ENCODE data around the gene ALX4. TPM values are rescaled to one million over a fixed set of nuclear protein-coding genes. Genes with fewer than 3 reads are reported as not detected.
A peak's percentile ranks its signal among the peaks of the same experiment; 100 is the strongest.

ALX4 gene
- polyA plus RNA-seq, 1 of the 3 experiments (the other 2 are of a cell fraction), result under 0.01 TPM

GRCh38 chr11:44269369-44270351 is 40.3 kb downstream of the ALX4 start:
- POLR2A ChIA-PET, result no interaction called here
- WGBS (ENCODE audit: low lambda C conversion rate), result 81% methylated on average over 16 of the region's 17 CpGs
- Histone ChIP-seq H3K4me1 (ENCODE audit: control insufficient read depth in 1 of 2, insufficient read depth in 2 of 2, low read depth in 1 of 2, low read length in 1 of 2) (peaks cover 0 to 14% of the 10 kb centered on the region in 2 experiments; a peak in 3 of 4 replicates), H3K4me3 (ENCODE audit: low read depth in 2 of 2, low read length in 1 of 2) (no peak overlapping the region), H3F3A (replicated peaks; ENCODE audit: insufficient read depth) (no peaks in the 10 kb centered on the region), H3K36me3 (replicated peaks in 1 of 2; ENCODE audit: control insufficient read depth in 1 of 2, insufficient read depth in 2 of 2, low read length in 1 of 2) (no peaks in the 10 kb centered on the region), H3K27me3 (ENCODE audit: insufficient read depth) (no peaks in the 10 kb centered on the region), H3K4me2 (peak overlapping the region; percentile 62), H3K9me2 (no peaks in the 10 kb centered on the region), H3K27ac (ENCODE audit: low read depth in 2 of 2, low read length in 1 of 2) (peak overlapping the region in 1 of 2 experiments; percentile 56; a peak in 1 of 4 replicates), H2AFZ (ENCODE audit: low read depth) (peak overlapping the region; percentile 78; the same call in 1 of the 2 replicates), H3K79me2 (ENCODE audit: insufficient read depth) (no peaks in the 10 kb centered on the region), H3K9ac (peak overlapping the region; percentile 2; the same call in 1 of the 2 replicates), H3K9me3 (no peaks in the 10 kb centered on the region), H4K20me1 (ENCODE audit: insufficient read depth) (no peaks in the 10 kb centered on the region)
- CTCF ChIA-PET, result interaction anchor here (1.1 to 1.4 kb wide), 2 partner anchors 10 to 251 kb away, joined by 3 read pairs; no protein-coding TSS in a partner anchor
- no peak for DNase-seq
- TF ChIP-seq NRF1 (IDR thresholded peaks at IDR 0.05; ENCODE audit: low read depth, low read length) (no peak), RXRA (IDR thresholded peaks at IDR 0.05; ENCODE audit: borderline replicate concordance, low read depth) (no peak), TAF1 (IDR thresholded peaks at IDR 0.05; ENCODE audit: borderline replicate concordance, low read depth, low read length) (no peak)
- TF ChIP-seq, protein P1, sequence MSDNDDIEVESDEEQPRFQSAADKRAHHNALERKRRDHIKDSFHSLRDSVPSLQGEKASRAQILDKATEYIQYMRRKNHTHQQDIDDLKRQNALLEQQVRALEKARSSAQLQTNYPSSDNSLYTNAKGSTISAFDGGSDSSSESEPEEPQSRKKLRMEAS (IDR thresholded peaks at IDR 0.05; ENCODE audit: low read depth), result no peak
- TF ChIP-seq, protein P2, sequence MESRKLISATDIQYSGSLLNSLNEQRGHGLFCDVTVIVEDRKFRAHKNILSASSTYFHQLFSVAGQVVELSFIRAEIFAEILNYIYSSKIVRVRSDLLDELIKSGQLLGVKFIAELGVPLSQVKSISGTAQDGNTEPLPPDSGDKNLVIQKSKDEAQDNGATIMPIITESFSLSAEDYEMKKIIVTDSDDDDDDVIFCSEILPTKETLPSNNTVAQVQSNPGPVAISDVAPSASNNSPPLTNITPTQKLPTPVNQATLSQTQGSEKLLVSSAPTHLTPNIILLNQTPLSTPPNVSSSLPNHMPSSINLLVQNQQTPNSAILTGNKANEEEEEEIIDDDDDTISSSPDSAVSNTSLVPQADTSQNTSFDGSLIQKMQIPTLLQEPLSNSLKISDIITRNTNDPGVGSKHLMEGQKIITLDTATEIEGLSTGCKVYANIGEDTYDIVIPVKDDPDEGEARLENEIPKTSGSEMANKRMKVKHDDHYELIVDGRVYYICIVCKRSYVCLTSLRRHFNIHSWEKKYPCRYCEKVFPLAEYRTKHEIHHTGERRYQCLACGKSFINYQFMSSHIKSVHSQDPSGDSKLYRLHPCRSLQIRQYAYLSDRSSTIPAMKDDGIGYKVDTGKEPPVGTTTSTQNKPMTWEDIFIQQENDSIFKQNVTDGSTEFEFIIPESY (IDR thresholded peaks at IDR 0.05; ENCODE audit: borderline replicate concordance, low read depth), result no peak

DNA sequence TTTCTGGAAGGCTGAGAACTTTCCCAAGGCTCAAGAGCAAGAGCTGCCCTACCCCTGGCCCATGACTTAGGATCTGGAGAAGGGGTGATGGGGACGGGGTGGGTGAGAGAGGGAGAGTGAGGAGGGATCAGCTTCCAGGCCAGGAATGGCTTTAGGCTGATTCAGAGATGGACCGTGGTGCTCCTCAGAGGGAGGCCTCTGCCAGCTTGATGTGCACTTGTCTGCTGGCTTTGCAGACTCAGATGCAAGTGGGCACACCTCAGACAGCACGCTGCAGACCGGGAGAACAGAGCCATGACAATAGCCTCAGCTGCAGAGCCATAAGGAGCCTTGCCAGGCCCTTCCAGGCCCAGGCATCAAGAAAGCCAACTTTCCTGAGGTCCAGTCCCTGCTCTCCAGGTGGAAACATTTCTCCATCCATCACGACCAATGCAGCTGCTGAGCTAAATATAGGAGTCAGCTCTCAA is 41.3 kb downstream of the ALX4 start:
- H3K27ac ChIP-seq (ENCODE audit: low read depth in 2 of 2, low read length in 1 of 2), result no peak overlapping the region
- H3K9ac ChIP-seq, result no peak overlapping the region
- no peak overlapping the region for H3K4me3 ChIP-seq (ENCODE audit: low read depth in 2 of 2, low read length in 1 of 2)
- no peaks in the 10 kb centered on the region for H3F3A ChIP-seq (replicated peaks; ENCODE audit: insufficient read depth)
- no peaks in the 10 kb centered on the region for H3K9me2 ChIP-seq
- H3K4me1 ChIP-seq (ENCODE audit: control insufficient read depth in 1 of 2, insufficient read depth in 2 of 2, low read depth in 1 of 2, low read length in 1 of 2), result peaks cover 0 to 14% of the 10 kb centered on the region in 2 experiments; a peak in 3 of 4 replicates
- ChIA-PET POLR2A (no interaction called here), CTCF (interaction anchor here (1.0 to 1.4 kb wide), 4 partner anchors 8 to 252 kb away, joined by 3 to 4 read pairs (median 3); no protein-coding TSS in a partner anchor)
- no peaks in the 10 kb centered on the region for H3K27me3 ChIP-seq (ENCODE audit: insufficient read depth)
- no peaks in the 10 kb centered on the region for H4K20me1 ChIP-seq (ENCODE audit: insufficient read depth)
- no peak for DNase-seq
- H3K4me2 ChIP-seq, result no peak overlapping the region
- H3K36me3 ChIP-seq (replicated peaks in 1 of 2; ENCODE audit: control insufficient read depth in 1 of 2, insufficient read depth in 2 of 2, low read length in 1 of 2), result no peaks in the 10 kb centered on the region
- no peaks in the 10 kb centered on the region for H3K9me3 ChIP-seq
- H3K79me2 ChIP-seq (ENCODE audit: insufficient read depth), result no peaks in the 10 kb centered on the region
- 64% methylated on average over 4 of the region's 5 CpGs for WGBS (ENCODE audit: low lambda C conversion rate)
- no peak overlapping the region for H2AFZ ChIP-seq (ENCODE audit: low read depth)
- no peak for TF ChIP-seq FOXM1 (IDR thresholded peaks at IDR 0.05; ENCODE audit: low read depth)
- TF ChIP-seq, protein P3, sequence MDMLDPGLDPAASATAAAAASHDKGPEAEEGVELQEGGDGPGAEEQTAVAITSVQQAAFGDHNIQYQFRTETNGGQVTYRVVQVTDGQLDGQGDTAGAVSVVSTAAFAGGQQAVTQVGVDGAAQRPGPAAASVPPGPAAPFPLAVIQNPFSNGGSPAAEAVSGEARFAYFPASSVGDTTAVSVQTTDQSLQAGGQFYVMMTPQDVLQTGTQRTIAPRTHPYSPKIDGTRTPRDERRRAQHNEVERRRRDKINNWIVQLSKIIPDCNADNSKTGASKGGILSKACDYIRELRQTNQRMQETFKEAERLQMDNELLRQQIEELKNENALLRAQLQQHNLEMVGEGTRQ (IDR thresholded peaks at IDR 0.05; ENCODE audit: borderline replicate concordance, low read depth, low read length), result no peak
- TF ChIP-seq NRF1 (IDR thresholded peaks at IDR 0.05; ENCODE audit: low read depth, low read length), result no peak
- no peak for TF ChIP-seq MXI1 (IDR thresholded peaks at IDR 0.05; ENCODE audit: low read depth, low read length)
- no peak for TF ChIP-seq PBX3 (IDR thresholded peaks at IDR 0.05)
- TF ChIP-seq RCOR1 (IDR thresholded peaks at IDR 0.05; ENCODE audit: low read length), result no peak
- TF ChIP-seq USF1 (IDR thresholded peaks at IDR 0.05; ENCODE audit: borderline replicate concordance, low read depth), result no peak
- no peak for TF ChIP-seq YY1 (IDR thresholded peaks at IDR 0.05; ENCODE audit: low read depth)
- TF ChIP-seq TAF1 (IDR thresholded peaks at IDR 0.05; ENCODE audit: borderline replicate concordance, low read depth, low read length), result no peak
- TF ChIP-seq TCF12 (IDR thresholded peaks at IDR 0.05), result no peak
- no peak for TF ChIP-seq ELF1 (IDR thresholded peaks at IDR 0.05)
- TF ChIP-seq SIN3A (IDR thresholded peaks at IDR 0.05; ENCODE audit: borderline replicate concordance, low read depth, low read length), result no peak
- TF ChIP-seq FOXJ3 (CRISPR knock-in tag; IDR thresholded peaks at IDR 0.05), result no peak
- no peak for TF ChIP-seq RAD21 (IDR thresholded peaks at IDR 0.05; ENCODE audit: low read length)
- TF ChIP-seq IRF3 (IDR thresholded peaks at IDR 0.05; ENCODE audit: low read depth, low read length), result no peak
- TF ChIP-seq JUND (IDR thresholded peaks at IDR 0.05), result no peak
- TF ChIP-seq POLR2AphosphoS5 (IDR thresholded peaks at IDR 0.05; ENCODE audit: low read depth, low read length), result no peak

All from SK-N-SH (cell line).